Measurements from ENCODE around the gene PACS1.

The PACS1 gene

GRCh38 chr11:66184728-66185127 is 114.7 kb downstream of the PACS1 start:
- DNase-seq (ENCODE audit: low read depth) = no peak

- DNase-seq (ENCODE audit: low read depth) = no peak
Measured at GRCh38 chr11:66186470-66186869, 116.4 kb downstream of the PACS1 start.

GRCh38 chr11:66187453-66187852 is 117.4 kb downstream of the PACS1 start:
- no peak for DNase-seq (ENCODE audit: low read depth)

GRCh38 chr11:66188580-66188979 is 118.5 kb downstream of the PACS1 start:
- DNase-seq (ENCODE audit: low read depth) = no peak

GRCh38 chr11:66189031-66189745 is 119.1 kb downstream of the PACS1 start:
- no peak for DNase-seq (ENCODE audit: low read depth)

GRCh38 chr11:66190786-66191185 is 120.7 kb downstream of the PACS1 start:
- no peak for DNase-seq (ENCODE audit: low read depth)

GRCh38 chr11:66192181-66192863 is 122.2 kb downstream of the PACS1 start:
- no peak for DNase-seq (ENCODE audit: low read depth)

- no peak for DNase-seq (ENCODE audit: low read depth)
Measured at GRCh38 chr11:66194391-66194790, 124.3 kb downstream of the PACS1 start.

GRCh38 chr11:66195867-66196266 is 125.8 kb downstream of the PACS1 start:
- no peak for DNase-seq (ENCODE audit: low read depth)

- DNase-seq (ENCODE audit: low read depth) = no peak
Measured at GRCh38 chr11:66203847-66204246, 133.8 kb downstream of the PACS1 start.

- no peak for DNase-seq (ENCODE audit: low read depth)
Measured at GRCh38 chr11:66204412-66204811, 134.3 kb downstream of the PACS1 start.

GRCh38 chr11:66207816-66208215 is 137.7 kb downstream of the PACS1 start:
- DNase-seq (ENCODE audit: low read depth) = no peak

GRCh38 chr11:66211100-66211499 is 141.0 kb downstream of the PACS1 start:
- no peak for DNase-seq (ENCODE audit: low read depth)

GRCh38 chr11:66216911-66217310 is 146.8 kb downstream of the PACS1 start:
- DNase-seq (ENCODE audit: low read depth) = no peak

GRCh38 chr11:66218036-66218435 is 148.0 kb downstream of the PACS1 start:
- no peak for DNase-seq (ENCODE audit: low read depth)

GRCh38 chr11:66218846-66219620 is 149.0 kb downstream of the PACS1 start:
- no peak for DNase-seq (ENCODE audit: low read depth)

- no peak for DNase-seq (ENCODE audit: low read depth)
Measured at GRCh38 chr11:66219846-66220565, 149.9 kb downstream of the PACS1 start.

- no peak for DNase-seq (ENCODE audit: low read depth)
Measured at GRCh38 chr11:66220566-66220935, 150.5 kb downstream of the PACS1 start.

GRCh38 chr11:66221012-66221411 is 150.9 kb downstream of the PACS1 start:
- DNase-seq (ENCODE audit: low read depth) = no peak

GRCh38 chr11:66221726-66222236 is 151.7 kb downstream of the PACS1 start:
- no peak for DNase-seq (ENCODE audit: low read depth)

GRCh38 chr11:66222358-66223149 is 152.5 kb downstream of the PACS1 start:
- peak; percentile 85 for DNase-seq (ENCODE audit: low read depth)
